IMR-90 (cell line): ENCODE results near the gene SMC6. TPM values are rescaled to one million over a fixed set of nuclear protein-coding genes. Genes with fewer than 3 reads are reported as not detected.
A peak's percentile ranks its signal among the peaks of the same experiment; 100 is the strongest.

Experiments
- ATAC-seq: fragments of 200-7000 bp; cut with Tn5 transposase; 2 replicates; pipeline ENCODE4 v1.9.1; 2020; ENCODE audit warnings: low read depth, mild to moderate bottlenecking, moderate library complexity
- BruUV-seq: library from RNA; stranded (reverse); fragments of 400-500 nt; replicated peaks from 2 replicates; lab custom pipeline; 2021; lab: Mats Ljungman, UMichigan
- CTCF ChIA-PET: fragments of 300-600 bp; formaldehyde crosslinking; extraction: SDS; loops from one replicate; lab custom pipeline; 2021; ENCODE audit warnings: antibody characterized with exemption; lab: Yijun Ruan, JAX
- POLR2A ChIA-PET: fragments of 300-600 bp; sonication (Branson Sonifier 250); formaldehyde crosslinking; loops from one replicate; lab custom pipeline; 2022; ENCODE audit warnings: antibody characterized with exemption; ENCODE audit not compliant: unreplicated experiment; lab: Charles Lee
- DNase-seq: peaks from one replicate; pipeline ENCODE4 v3.0.0; 2013
- H2AFZ ChIP-seq: replicated peaks from 2 replicates; pipeline ENCODE3; 2013; ENCODE audit warnings: low read length, mild to moderate bottlenecking; ENCODE audit not compliant: poor library complexity
- H2AK5ac ChIP-seq: 2 replicates; pipeline ENCODE4 v1.6.1; 2013; ENCODE audit warnings: low read depth, low read length, inconsistent platforms
- H2AK9ac ChIP-seq: replicated peaks from 2 replicates; pipeline ENCODE3; 2013; ENCODE audit warnings: mild to moderate bottlenecking, low read depth, low read length, moderate library complexity; ENCODE audit not compliant: poor library complexity
- H2BK120ac ChIP-seq: 2 replicates; pipeline ENCODE4 v1.6.1; 2013; ENCODE audit warnings: low read depth, low read length, inconsistent platforms
- H2BK15ac ChIP-seq: 3 replicates; pipeline ENCODE4 v1.6.1; 2013; ENCODE audit warnings: low read depth, low read length, inconsistent platforms
- H2BK20ac ChIP-seq: 2 replicates; pipeline ENCODE4 v1.6.1; 2013; ENCODE audit warnings: low read depth, mild to moderate bottlenecking, inconsistent platforms, low read length, moderate library complexity
- H2BK5ac ChIP-seq: 2 replicates; pipeline ENCODE4 v1.6.1; 2013; ENCODE audit warnings: mild to moderate bottlenecking, low read depth, low read length, inconsistent platforms; ENCODE audit not compliant: poor library complexity, severe bottlenecking
- H3K14ac ChIP-seq: replicated peaks from 2 replicates; pipeline ENCODE4 v1.6.1; 2013; ENCODE audit warnings: low read depth, low read length, inconsistent platforms
- H3K18ac ChIP-seq: 2 replicates; pipeline ENCODE4 v1.6.1; 2013; ENCODE audit warnings: low read depth, low read length, control low read depth
- H3K23ac ChIP-seq: 2 replicates; pipeline ENCODE4 v1.6.1; 2013; ENCODE audit warnings: low read depth, low read length, inconsistent platforms
- H3K27ac ChIP-seq: 2 replicates; pipeline ENCODE4 v1.5.1; 2013; ENCODE audit warnings: mild to moderate bottlenecking, control low read depth, low read length; ENCODE audit not compliant: insufficient read depth
- H3K27me3 ChIP-seq: 2 replicates; pipeline ENCODE4 v1.6.1; 2013; ENCODE audit warnings: low read length; ENCODE audit not compliant: control insufficient read depth, insufficient read depth
- H3K36me3 ChIP-seq: 2 replicates; pipeline ENCODE4 v1.6.1; 2013; ENCODE audit warnings: low read length, mixed read lengths; ENCODE audit not compliant: control insufficient read depth, insufficient read depth
- H3K4ac ChIP-seq: 2 replicates; pipeline ENCODE4 v1.6.1; 2013; ENCODE audit warnings: low read depth, low read length, inconsistent platforms
- H3K4me1 ChIP-seq: 2 replicates; pipeline ENCODE4 v1.6.1; 2013; ENCODE audit warnings: low read length, mixed read lengths; ENCODE audit not compliant: control insufficient read depth, insufficient read depth
- H3K4me2 ChIP-seq: 2 replicates; pipeline ENCODE4 v1.6.1; 2013; ENCODE audit warnings: low read depth, mild to moderate bottlenecking, control low read depth, low read length, moderate library complexity
- H3K4me3 ChIP-seq: 2 replicates; pipeline ENCODE4 v1.5.1; 2013; ENCODE audit warnings: low read depth, mild to moderate bottlenecking, control low read depth, low read length, moderate library complexity; ENCODE audit not compliant: insufficient read depth
- H3K56ac ChIP-seq: 2 replicates; pipeline ENCODE4 v1.6.1; 2013; ENCODE audit warnings: low read length, inconsistent platforms; ENCODE audit not compliant: insufficient read depth; ENCODE audit errors: extremely low read depth
- H3K79me1 ChIP-seq, 2 experiments: 2 replicates each; pipeline ENCODE4 v1.6.1; 2013; ENCODE audit warnings: low read length in 2 of 2, inconsistent platforms in 1 of 2, low read depth in 1 of 2
- H3K9ac ChIP-seq: 2 replicates; pipeline ENCODE4 v1.6.1; 2013; ENCODE audit warnings: low read depth, low read length, control low read depth
- H3K9me1 ChIP-seq: 2 replicates; pipeline ENCODE4 v1.6.1; 2013; ENCODE audit warnings: low read length, inconsistent platforms; ENCODE audit not compliant: insufficient read depth
- H3K9me3 ChIP-seq: 2 replicates; pipeline ENCODE4 v1.6.1; 2013; ENCODE audit warnings: low read length; ENCODE audit not compliant: control insufficient read depth, insufficient read depth
- H4K20me1 ChIP-seq: 2 replicates; pipeline ENCODE4 v1.6.1; 2013; ENCODE audit warnings: low read length, inconsistent platforms; ENCODE audit not compliant: insufficient read depth
- H4K5ac ChIP-seq: 2 replicates; pipeline ENCODE4 v1.6.1; 2013; ENCODE audit warnings: mild to moderate bottlenecking, low read depth, low read length, control low read depth
- H4K8ac ChIP-seq, 2 experiments: 2 replicates each; pipeline ENCODE4 v1.6.1; 2013; ENCODE audit warnings: low read depth in 2 of 2, low read length in 2 of 2, control low read depth in 1 of 2, inconsistent platforms in 1 of 2
- H4K91ac ChIP-seq: 2 replicates; pipeline ENCODE4 v1.6.1; 2013; ENCODE audit warnings: low read depth, low read length, inconsistent platforms; ENCODE audit not compliant: insufficient read depth
- BHLHE40 ChIP-seq: fragments of 150-350 bp; IDR thresholded peaks from 2 replicates; pipeline ENCODE4 v1.6.1; 2016; ENCODE audit warnings: mild to moderate bottlenecking, low read depth, low read length
- CEBPB ChIP-seq: IDR thresholded peaks from 2 replicates; pipeline ENCODE4 v1.6.1; 2012; ENCODE audit warnings: low read depth, low read length, improper control_type of control experiment
- CHD1 ChIP-seq: IDR thresholded peaks from 2 replicates; pipeline ENCODE4 v1.6.1; 2012; ENCODE audit warnings: low read depth, low read length, improper control_type of control experiment
- ELK1 ChIP-seq: fragments of 150-350 bp; IDR thresholded peaks from 2 replicates; pipeline ENCODE4 v1.6.1; 2016; ENCODE audit warnings: low read depth, mild to moderate bottlenecking, low read length, moderate library complexity, borderline replicate concordance
- FOS ChIP-seq: fragments of 150-350 bp; IDR thresholded peaks from 2 replicates; pipeline ENCODE4 v1.6.1; 2016; ENCODE audit warnings: low read depth, low read length
- MAZ ChIP-seq: IDR thresholded peaks from 2 replicates; pipeline ENCODE4 v1.6.1; 2012; ENCODE audit warnings: low read depth, mild to moderate bottlenecking, low read length, improper control_type of control experiment, moderate library complexity, borderline replicate concordance
- MXI1 ChIP-seq: IDR thresholded peaks from 2 replicates; pipeline ENCODE4 v1.6.1; 2012; ENCODE audit warnings: low read depth, mild to moderate bottlenecking, low read length, moderate library complexity, borderline replicate concordance
- POLR2A ChIP-seq: IDR thresholded peaks from 2 replicates; pipeline ENCODE4 v1.6.1; 2012; ENCODE audit warnings: mild to moderate bottlenecking, low read depth, low read length
- RAD21 ChIP-seq: IDR thresholded peaks from 2 replicates; pipeline ENCODE4 v1.6.1; 2012; ENCODE audit warnings: low read length, improper control_type of control experiment
- RCOR1 ChIP-seq: IDR thresholded peaks from 2 replicates; pipeline ENCODE4 v1.6.1; 2012; ENCODE audit warnings: mild to moderate bottlenecking, low read length, improper control_type of control experiment; ENCODE audit not compliant: insufficient replicate concordance
- RFX5 ChIP-seq: IDR thresholded peaks from 2 replicates; pipeline ENCODE4 v1.8.0; 2012; ENCODE audit warnings: low read depth, mild to moderate bottlenecking, low read length, moderate library complexity
- SMC3 ChIP-seq: fragments of 150-350 bp; IDR thresholded peaks from 2 replicates; pipeline ENCODE4 v1.6.1; 2016; ENCODE audit warnings: low read depth, mild to moderate bottlenecking, antibody characterized with exemption, low read length, moderate library complexity
- USF2 ChIP-seq: fragments of 150-350 bp; IDR thresholded peaks from 2 replicates; pipeline ENCODE4 v1.6.1; 2017; ENCODE audit warnings: mild to moderate bottlenecking, antibody characterized with exemption, low read length, low read depth
- WGBS, 2 experiments: methylation state at CpG; one replicate each; pipeline versions ENCODE4 v1.1.5 to v1.1.7; 2013; ENCODE audit warnings: missing lambda C conversion rate in 2 of 2; ENCODE audit not compliant: insufficient read length in 1 of 2; ENCODE audit errors: extremely low coverage in 2 of 2; 5-methylcytosine and 5-hydroxymethylcytosine counted together
- dilution Hi-C: fragments of 300-500 bp; cut with HindIII; formaldehyde crosslinking; loops from one replicate; pipeline ENCODE4 v1.14.3; 2018; ENCODE audit warnings: low sequenced_read_pairs; ENCODE audit not compliant: unreplicated experiment
- in situ Hi-C: fragments of 300-500 bp; cut with MboI; formaldehyde crosslinking; loops from 3 replicates; pipeline ENCODE4 v1.14.3; 2019; ENCODE audit warnings: low sequenced_read_pairs, inconsistent platforms, mixed read lengths
- intact Hi-C: fragments of 100-400 bp; cut with micrococcal nuclease; formaldehyde crosslinking; loops from 2 replicates; pipeline ENCODE4 v1.10.0; 2022
- polyA plus RNA-seq, 3 experiments: library from polyadenylated mRNA; depleted of rRNA; stranded (reverse); fragments of >200 nt; gene quantifications; 2 replicates each; pipeline ENCODE4 v1.2.3, GENCODE V29; 2012; ENCODE audit warnings: low replicate concordance in 1 of 3
- total RNA-seq: library from RNA; depleted of rRNA; stranded (reverse); fragments of >200 nt; gene quantifications from 2 replicates; pipeline ENCODE4 v1.2.3, GENCODE V29; 2012

The SMC6 gene
- total and polyA plus RNA-seq, 2 of the 4 experiments (the other 2 are of a cell fraction): 6.5 to 10.4 TPM

- in situ Hi-C loops (no loop called here), dilution Hi-C loops (no loop called here), intact Hi-C loops (no loop called here)
- WGBS, 2 experiments: no CpG with 5 or more reads among the region's 2 CpGs
- H3K27me3 ChIP-seq: 0 out of 2 replicates have a peak, but pooled peaks cover 3% of the 10 kb centered on the region
- no TSS peak for BruUV-seq
- no peak overlapping the region for H2BK120ac ChIP-seq
- H2BK15ac ChIP-seq: no peak overlapping the region
- TF ChIP-seq RFX5: no peak
- TF ChIP-seq ELK1: no peak
- TF ChIP-seq FOS: no peak
- TF ChIP-seq MXI1: no peak
- TF ChIP-seq CEBPB: no peak
- TF ChIP-seq SMC3: no peak
- TF ChIP-seq USF2: no peak
- TF ChIP-seq RAD21: no peak
- no peak for TF ChIP-seq BHLHE40
- no peak for TF ChIP-seq CHD1
- TF ChIP-seq POLR2A: no peak
- TF ChIP-seq RCOR1: no peak
- TF ChIP-seq MAZ: no peak
- no peaks in the 10 kb centered on the region for H3K9me3 ChIP-seq
- CTCF ChIA-PET: interaction anchor here (1.0 kb wide), 1 partner anchor 39 kb away, joined by 3 read pairs; no protein-coding TSS in a partner anchor
- no peak overlapping the region for H4K91ac ChIP-seq
- H3K4me2 ChIP-seq: no peak overlapping the region
- H3K27ac ChIP-seq: no peak overlapping the region
- H4K5ac ChIP-seq: no peak overlapping the region
- POLR2A ChIA-PET: no interaction called here
- ATAC-seq (peak; percentile 25; the same call in 1 of the 2 replicates), DNase-seq (no peak)
- no peak overlapping the region for H4K8ac ChIP-seq
- no peaks in the 10 kb centered on the region for H3K79me1 ChIP-seq
- H3K36me3 ChIP-seq: no peaks in the 10 kb centered on the region
- no peak overlapping the region for H3K18ac ChIP-seq
- no peak overlapping the region for H3K4ac ChIP-seq
- H3K9ac ChIP-seq: no peak overlapping the region
- H3K4me3 ChIP-seq: no peak overlapping the region
- H2AK5ac ChIP-seq: no peak overlapping the region
- H3K14ac ChIP-seq: no peak overlapping the region
- H3K23ac ChIP-seq: no peak overlapping the region
- no peak overlapping the region for H2AK9ac ChIP-seq
- H2AFZ ChIP-seq: no peak overlapping the region
- peaks cover 7% of the 10 kb centered on the region for H3K9me1 ChIP-seq
- H2BK20ac ChIP-seq: no peak overlapping the region
- no peak overlapping the region for H2BK5ac ChIP-seq
- H4K20me1 ChIP-seq: no peaks in the 10 kb centered on the region
- H3K4me1 ChIP-seq: peaks cover 6% of the 10 kb centered on the region
- H3K56ac ChIP-seq: no peak overlapping the region
These were observed 38.2 kb upstream of the SMC6 start for GRCh38 chr2:17791817-17792130.
